NCI-H748 treated with DMSO at 0.1 percent for 48 hours (cell line): ENCODE measurements around the gene CACNA2D1.
"Not testable (repeated sequence)": the region's sequence is repeated elsewhere in the genome, so short reads cannot be mapped to it uniquely, and the experiment has no call there.

Source experiments
- DNase-seq: peaks from one replicate; lab custom pipeline; 2025; lab: John Stamatoyannopoulos, UW

CACNA2D1 gene

DNA sequence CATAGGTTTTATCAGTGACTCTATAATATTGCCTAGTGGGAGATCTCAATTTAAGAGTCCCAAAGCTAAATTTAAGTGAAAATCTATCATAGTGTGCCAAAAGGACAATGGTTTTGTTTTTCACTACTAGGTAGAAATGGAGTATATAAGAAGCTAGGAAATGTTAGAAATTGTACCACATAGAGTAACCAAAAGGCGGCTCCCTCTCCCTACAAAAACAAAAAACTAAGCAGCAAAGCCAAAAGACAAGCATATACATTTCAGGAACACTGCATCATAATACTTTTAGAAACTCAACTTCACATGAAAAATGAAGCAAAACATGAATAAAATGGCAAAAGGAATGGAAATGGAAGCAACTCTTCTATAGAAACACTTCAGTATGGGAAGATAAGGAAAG is 271.6 kb downstream of the CACNA2D1 start:
- DNase-seq: peak; percentile 33

DNA sequence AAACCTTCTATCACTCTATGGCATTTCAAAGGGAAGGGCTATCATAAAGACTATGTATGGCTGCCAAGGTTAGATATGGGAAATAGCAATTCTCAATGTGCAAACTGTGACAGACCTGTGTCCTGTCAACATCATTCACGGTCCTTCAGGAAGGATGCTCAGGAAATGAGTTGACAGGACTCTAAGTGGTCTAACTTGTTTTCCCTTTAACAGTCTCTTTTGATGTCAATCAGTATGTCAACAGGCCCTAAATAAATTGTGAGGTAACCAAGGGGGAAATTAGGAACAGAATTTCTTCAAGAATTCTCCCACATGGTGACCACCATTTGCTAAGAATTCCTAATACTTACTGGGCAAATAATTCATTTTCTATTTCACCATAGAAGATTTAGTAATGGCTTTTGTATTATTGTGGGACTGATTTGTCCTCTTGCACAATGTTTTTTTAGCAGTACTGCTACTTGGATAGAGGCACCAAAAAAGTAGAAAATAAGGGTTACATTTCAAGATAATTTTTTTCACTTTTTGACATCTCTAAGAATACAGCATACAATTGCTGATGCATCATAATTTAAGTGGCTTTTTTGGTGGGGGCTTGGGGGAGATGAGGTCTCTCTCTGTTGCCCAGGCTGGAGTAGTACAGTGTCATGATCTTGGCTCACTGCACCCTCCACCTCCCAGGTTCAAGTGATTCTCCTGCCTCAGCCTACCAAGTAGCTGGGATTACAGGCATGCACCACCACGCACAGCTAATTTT is 275.8 kb downstream of the CACNA2D1 start:
- peak; percentile 96 for DNase-seq

DNA sequence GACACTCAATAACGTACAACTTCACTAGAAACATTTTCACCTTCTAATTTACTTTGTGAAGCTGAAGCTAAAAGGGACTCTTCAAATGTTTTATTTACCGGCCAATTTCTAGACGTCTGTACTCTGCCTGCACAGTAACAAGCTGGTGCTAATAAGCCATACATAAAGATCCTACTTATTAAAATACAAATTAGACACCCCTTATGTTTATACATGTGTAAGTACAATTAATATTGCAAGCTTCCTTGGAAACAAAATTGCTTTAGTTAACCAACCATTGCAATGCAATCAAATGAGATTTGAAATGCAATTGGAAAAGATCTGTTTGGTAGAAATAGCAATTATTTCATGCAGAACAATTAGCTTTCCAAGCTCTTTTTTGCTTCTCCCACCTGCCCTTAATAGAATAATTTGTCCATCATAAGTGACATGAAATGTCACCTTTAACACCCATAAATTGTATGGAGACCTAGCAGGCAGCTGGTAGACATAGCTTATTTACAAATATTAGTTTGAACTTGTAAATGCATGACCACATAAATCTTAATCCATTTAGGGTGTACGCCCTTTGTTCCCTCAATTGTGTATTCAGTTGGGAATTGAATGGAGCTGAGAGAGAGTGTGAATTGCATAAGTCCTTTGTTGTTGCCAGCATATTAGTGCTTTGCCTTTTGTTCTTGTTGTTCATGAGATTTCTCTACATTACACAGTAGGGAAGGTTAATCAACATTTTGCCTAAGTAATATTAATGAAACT is 277.1 kb downstream of the CACNA2D1 start:
- peak; percentile 97 for DNase-seq

DNA sequence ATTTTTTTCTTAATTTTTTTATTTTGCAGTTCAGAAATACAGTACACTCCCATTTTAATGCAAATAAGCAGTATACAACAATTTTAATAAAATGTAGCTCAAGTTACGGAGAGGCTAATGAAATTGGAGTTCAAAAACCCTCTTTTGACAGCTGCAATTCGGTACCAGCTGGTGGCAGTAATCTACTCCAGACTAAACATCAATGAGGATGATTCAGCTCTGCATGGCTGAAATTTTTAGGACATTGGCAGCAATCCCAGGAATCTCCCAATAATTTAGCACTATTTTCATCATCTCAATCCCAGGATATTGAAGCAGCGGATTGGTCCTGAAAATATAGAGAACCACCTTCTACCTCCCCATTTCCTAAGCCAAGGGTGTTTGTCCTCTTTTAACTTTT is 278.8 kb downstream of the CACNA2D1 start:
- peak; percentile 56 for DNase-seq

DNA sequence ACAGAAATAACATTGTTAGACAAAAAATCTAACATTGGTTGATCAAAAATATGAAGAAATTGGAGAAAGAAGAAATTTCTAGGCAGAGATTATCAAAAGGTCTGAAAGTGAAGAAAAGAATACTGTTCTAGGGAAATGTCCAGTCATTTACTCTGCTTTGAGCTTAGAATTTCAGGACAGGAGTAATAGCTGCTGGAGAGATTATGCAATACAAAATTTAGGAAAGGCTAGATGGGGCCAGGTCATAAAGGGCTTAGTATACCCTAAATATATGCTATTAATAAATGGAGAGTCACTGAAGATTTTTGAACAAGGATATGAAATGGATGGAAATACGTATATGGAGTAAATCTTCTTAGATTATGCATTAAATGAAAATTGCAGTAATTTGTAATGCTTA is 279.2 kb downstream of the CACNA2D1 start:
- no peak for DNase-seq

DNA sequence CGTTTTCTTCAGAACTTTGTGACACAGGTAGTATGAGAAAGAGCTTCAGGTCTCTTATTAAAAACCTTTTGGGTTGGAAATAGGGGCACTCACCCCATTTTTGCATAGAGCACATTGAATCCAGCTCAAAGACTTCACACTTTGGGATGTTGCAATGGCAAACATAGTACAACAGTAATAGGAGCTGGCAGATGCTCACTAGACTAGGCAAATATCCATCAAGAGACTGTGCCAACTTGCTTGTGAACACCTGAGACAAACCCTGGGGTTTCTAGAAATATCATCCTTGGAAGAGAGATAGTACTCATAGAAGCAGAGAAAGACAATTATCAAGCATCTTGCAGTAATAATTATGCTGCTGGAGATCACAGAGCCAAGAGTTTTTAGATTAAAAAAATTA is 280.0 kb downstream of the CACNA2D1 start:
- DNase-seq: no peak

DNA sequence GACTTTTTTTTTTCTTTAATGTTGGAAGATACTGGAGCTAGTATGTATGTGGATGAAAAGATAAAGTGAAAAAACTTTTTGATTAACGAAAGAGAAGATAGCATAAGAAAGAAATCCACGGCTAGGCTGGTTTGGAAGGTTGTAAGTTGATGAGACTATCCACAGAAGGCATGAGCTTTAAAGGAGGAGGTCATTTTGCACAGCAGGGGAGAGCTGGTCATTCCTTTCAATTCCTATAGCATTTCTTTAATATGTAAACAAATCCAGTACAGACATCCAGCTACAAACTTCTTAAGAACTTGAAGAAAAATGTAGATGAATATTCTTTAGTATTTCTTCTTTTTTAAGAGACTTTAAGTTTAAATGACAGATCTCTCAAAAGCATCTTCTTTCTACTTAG is 281.3 kb downstream of the CACNA2D1 start:
- no peak for DNase-seq

DNA sequence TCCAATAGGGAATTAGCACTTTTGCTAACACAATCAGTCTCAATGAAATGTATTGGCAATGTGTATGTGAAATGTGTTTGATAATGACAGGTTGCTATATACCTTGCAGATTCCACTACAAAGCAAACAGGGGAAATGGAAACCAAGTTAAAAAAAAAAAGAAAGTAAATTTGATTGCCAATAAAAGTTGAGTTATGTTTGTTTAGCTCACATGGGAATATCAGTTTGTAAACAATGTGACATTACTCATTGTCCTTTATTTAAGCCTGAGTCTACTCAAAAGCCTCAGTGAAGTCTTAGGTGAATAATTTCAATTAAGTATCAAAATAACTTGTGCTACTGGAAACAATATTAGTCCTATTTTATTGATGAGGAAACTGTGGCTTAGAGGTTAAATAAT is 285.2 kb downstream of the CACNA2D1 start:
- DNase-seq: peak; percentile 37

DNA sequence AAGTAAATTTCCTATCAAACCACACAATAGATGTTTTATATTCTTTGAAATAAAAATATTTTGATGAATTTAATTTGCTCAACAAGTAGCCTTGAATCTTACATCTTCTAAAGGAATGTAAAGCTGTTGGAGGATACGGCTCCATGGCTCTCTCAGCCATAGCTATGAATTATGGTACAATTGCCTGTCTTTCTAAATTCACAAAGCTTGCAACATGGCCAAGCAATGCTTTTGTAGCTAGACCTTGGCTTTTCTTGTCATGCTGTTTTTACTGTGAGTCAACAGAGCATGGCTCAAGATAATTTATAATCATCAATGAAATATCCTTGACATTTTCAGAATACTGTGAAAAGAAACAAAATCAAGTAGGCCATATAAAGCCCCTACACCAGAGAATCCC is 286.7 kb downstream of the CACNA2D1 start:
- DNase-seq: no peak

DNA sequence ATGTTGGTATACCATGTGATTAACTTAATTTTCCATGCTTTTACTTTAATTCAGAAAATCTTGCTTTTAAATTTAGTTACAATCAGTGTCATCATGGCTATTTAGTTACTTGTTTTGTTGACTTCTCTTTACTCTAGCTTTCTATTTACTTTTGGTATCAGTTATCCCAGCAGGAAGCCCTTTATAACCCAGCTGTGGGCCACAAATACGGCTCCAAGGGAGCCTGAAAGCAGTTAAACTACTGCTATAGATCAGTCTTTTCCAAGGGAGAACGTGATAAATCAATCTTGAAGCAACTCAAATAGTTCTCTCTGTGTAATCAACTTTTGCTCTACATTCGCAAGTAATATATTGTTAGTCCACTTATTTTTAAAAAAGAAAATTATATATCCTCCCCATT is 287.4 kb downstream of the CACNA2D1 start:
- DNase-seq: peak; percentile 88

DNA sequence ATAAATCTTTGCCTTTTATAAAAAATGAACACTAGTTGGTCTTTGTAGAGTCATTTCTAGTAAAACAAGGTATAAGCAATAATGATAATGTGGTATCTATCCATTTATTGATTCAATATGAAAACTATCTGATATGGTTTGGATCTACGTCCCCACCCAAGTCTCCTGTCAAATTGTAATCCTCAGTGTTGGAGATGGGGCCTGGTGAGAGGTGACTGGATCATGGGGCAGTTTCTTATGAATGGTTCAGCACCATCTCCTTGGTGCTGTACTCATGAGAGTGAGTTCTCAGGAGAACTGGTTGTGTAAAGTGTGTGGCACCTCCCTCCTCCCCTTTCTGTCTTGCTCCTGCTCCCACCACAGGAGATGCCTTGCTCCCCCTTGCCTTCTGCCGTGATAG is 288.8 kb downstream of the CACNA2D1 start:
- DNase-seq: no peak

DNA sequence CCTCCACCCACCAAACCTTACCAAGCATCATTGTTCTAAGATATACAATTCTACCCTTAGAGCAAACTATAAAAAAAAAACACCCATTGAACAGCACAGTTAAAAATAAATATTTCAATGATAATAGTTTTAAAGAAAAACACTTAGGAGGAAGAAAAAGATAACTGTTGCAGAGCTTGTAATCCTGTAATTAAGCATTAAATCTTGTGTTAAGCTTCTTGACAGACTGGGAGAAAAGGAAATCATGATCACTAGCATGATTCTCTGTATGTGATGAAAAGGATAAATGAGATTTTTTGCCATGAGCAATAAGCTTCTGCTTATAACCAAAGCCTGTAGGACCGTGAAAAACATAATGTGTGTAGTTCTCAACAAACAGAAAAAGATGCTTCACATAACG is 289.8 kb downstream of the CACNA2D1 start:
- DNase-seq: no peak

DNA sequence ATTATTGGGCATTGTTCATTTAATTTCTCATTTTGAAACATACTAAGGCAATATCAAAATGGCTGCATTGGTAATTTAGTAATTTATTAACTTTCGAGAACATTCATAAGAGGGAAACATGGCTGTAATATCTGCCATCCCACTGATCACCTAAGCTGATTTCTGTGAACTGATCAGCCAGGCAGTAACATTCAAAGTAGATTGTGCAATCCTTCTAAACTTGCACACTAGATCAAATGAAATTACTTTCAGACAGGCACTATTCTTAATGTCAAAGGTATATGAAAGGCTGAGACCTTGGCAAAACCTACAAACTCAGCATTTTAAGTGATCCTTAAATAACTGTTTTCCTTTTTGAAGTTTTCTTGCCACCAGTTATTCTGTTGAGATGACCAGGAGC is 290.7 kb downstream of the CACNA2D1 start:
- no peak for DNase-seq

DNA sequence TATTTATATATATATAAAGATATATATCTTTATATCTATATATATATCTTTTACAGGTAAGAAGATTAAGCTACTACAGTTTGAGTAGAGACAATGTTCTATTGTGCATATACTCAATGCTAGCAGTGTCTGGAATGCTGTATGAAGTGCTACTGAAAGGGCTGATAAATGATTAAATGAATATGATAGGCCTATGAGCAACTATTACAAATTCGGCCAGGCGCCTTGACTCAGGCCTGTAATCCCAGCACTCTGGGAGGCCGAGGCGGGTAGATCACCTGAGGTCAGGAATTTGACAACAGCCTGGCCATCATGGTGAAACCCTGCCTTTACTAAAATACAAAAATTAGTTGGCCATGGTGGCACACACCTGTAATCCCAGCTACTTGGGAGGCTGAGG is 297.1 kb downstream of the CACNA2D1 start:
- DNase-seq: no peak

DNA sequence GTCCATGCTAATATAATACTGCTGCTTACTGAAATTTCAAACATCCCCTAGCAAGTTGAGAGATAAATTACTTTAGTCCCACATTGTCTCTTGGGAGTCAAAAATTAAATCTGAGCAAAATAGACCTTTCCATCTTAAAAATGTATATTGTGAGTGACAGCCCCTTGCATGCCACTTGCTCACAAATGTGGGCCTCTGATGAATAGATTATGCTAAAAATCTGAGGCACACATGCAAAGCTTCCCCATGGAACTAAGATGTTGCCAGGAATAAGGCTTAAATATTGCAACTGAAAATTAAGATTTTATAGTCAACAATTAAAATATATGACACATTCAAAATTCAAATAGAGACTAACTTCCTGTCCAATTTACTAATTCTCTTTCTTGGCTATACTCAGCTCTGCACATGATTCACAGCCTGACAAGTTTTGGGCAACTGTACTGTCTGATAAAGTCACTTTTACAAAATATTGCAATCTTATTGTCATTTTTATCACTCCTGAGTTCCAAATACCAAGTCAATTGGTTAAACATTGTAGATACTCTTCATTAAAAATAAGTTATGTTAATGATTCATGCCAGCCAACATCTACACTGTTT is 301.2 kb downstream of the CACNA2D1 start:
- no peak for DNase-seq

DNA sequence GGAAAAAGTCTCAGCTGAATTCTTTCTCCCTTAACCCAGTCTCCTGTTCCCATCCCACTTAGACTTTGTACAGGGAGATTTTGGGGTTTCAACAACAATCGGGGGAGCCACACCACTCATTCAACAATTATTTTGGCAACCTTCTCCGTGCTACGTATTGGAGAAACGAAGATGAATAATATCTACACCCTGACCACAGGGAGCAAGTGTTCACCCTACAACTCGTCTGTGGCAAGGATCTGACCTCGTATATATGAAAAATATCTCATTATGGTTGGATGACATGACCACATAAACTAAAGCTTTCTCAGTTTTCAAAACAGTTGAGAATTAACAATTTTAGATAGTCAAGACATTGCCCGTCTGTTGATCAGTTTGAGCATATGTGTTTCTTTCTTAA is 302.1 kb downstream of the CACNA2D1 start:
- DNase-seq: no peak

DNA sequence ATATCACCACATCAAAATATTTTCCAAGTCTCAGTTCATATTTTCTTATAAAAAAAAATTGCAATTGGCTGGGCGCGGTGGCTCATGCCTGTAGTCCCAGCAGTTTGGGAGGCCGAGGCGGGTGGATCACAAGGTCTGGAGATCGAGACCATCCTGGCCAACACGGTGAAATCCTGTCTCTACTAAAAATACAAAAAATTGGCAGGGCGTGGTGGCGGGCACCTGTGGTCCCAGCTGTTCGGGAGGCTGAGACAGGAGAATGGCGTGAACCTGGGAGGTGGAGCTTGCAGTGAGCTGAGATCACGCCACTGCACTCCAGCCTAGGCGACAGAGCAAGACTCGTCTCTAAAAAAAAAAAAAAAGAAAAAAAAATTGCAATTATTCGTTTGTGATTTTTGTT is 303.0 kb downstream of the CACNA2D1 start:
- not testable (repeated sequence) for DNase-seq

DNA sequence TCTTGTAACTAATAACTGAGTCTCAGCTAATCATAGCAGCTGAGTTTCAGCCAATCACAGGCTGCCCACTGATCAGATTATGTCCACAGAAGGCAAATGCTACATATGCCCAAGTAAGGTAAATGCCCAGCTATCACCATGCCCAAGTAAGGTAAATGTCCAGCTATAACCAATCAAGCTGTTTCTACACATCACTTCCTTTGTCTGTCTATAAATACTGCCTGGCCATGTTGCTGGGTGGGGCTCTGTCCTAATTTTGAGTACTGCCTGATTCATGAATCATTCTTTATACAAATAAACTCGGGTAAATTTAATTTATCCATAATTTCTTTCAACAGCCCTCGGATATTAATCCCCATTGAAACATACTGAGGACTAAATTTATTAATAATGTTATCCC is 312.4 kb downstream of the CACNA2D1 start:
- DNase-seq: no peak

DNA sequence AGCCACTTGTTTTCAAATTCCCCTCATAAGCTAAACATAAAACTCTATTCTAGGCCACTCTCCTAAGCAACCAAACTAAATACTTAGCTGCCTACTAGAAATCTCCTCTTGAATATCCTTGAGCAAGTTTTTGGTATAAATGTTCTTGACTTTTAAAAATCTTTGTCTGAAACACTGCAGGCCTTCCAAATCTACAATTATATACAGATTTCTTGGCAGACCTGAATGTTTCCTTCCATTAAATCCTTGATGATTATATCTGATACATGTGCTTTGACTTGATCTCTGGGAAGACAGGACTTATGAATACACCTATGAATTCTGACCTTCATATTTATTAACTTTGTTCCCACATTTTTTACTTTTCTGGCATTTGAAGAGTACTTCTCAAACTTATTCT is 314.5 kb downstream of the CACNA2D1 start:
- DNase-seq: no peak

DNA sequence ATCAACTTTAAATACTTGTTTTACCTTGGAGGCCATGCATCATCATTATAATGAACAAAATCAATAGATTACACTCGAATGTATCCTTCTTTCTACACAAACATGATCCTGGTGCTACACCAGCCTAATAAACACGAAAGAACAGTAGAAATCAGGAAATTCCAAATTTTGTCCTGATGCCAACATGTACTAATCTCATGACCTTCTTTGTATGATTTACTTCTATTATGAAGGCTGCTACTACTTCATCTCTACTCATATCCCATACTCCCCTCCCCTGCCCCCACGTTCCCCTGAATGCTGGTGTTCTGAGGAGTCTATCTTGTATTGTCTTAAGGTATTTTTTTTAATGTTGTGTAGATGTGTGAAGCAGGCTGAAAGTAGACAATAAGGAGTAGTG is 315.0 kb downstream of the CACNA2D1 start:
- no peak for DNase-seq

DNA sequence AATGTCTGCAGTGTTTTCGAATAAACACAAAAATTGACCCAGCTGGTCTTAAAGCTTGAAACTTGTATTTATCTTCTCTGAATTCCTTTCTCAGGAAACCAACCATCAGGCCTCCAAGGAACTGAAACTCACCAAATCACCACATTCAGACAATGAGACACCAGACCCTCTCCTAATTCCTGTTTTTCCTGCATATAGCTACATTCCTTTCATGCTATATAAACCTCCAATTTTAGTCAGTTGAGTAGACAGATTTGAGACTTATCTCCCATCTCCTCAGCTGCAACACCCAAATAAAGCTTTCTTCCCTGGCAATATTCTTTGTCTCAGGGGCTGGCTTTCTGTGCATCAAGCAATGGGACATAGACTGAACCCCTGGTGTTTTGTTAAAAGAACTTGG is 317.0 kb downstream of the CACNA2D1 start:
- no peak for DNase-seq

DNA sequence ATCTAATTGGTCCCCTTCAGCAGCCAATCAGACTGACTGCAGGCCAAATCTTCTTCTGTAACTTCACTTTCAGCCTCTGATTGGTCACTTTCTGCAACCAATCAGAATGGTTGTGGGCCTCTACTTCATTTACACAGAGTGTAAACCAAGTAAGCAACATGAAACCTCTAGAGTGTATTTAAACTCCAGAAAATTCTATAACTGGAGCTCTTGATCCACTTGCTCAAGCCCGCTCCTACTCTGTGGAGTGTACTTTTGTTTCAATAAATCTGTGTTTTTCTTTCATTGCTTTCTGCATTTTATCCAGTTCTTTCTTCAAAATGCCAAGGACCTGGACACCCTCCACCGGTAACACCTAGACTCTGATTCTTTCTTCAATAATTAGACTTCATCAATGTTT is 319.1 kb downstream of the CACNA2D1 start:
- DNase-seq: no peak

DNA sequence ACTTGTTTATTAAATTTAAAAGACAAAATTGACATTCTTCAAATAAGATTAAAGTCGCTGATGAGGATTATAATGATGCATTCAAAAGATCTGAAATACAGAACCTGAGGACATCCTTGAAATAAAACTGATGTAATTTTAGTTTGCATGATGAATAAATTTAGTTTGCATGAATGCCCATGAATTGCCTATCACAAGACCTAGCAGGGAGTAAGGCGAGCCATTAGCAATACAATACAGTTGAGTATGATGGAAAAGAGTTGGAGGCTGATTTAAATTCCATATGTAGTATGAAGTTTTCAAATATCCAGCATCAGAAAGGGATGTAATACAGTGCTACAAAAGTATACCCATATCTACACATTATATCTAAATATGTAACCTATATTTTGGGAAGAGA is 321.3 kb downstream of the CACNA2D1 start:
- no peak for DNase-seq
